HEK293 (cell line): ENCODE results near the gene TBC1D17.

Source experiments
- GLIS2 ChIP-seq: fragments of 450-650 bp; formaldehyde crosslinking; IDR thresholded peaks from 2 replicates; pipeline ENCODE4 v1.5.1; 2016; ENCODE audit warnings: missing biosample characterization, missing genetic modification characterization
- KLF7 ChIP-seq: fragments of 450-650 bp; formaldehyde crosslinking; IDR thresholded peaks from 2 replicates; pipeline ENCODE4 v1.5.1; 2016; ENCODE audit warnings: missing biosample characterization, missing genetic modification characterization, borderline replicate concordance
- MZF1 ChIP-seq: fragments of 450-650 bp; formaldehyde crosslinking; IDR thresholded peaks from 2 replicates; pipeline ENCODE4 v1.5.1; 2017; ENCODE audit warnings: missing biosample characterization, missing genetic modification characterization, borderline replicate concordance
- OVOL3 ChIP-seq: fragments of 450-650 bp; formaldehyde crosslinking; IDR thresholded peaks from 2 replicates; pipeline ENCODE4 v1.5.1; 2016; ENCODE audit warnings: missing biosample characterization, missing genetic modification characterization
- ZBTB49 ChIP-seq: fragments of 450-650 bp; formaldehyde crosslinking; IDR thresholded peaks from 2 replicates; pipeline ENCODE4 v1.5.1; 2016; ENCODE audit warnings: missing biosample characterization, missing genetic modification characterization, low read depth
- ZFP3 ChIP-seq: fragments of 450-650 bp; formaldehyde crosslinking; IDR thresholded peaks from 2 replicates; pipeline ENCODE4 v1.5.1; 2016; ENCODE audit warnings: low read depth, missing biosample characterization, missing genetic modification characterization
- ZNF155 ChIP-seq: fragments of 450-650 bp; formaldehyde crosslinking; IDR thresholded peaks from 2 replicates; pipeline ENCODE4 v1.5.1; 2016; ENCODE audit warnings: missing biosample characterization, missing genetic modification characterization
- ZNF2 ChIP-seq: fragments of 450-650 bp; formaldehyde crosslinking; IDR thresholded peaks from 2 replicates; pipeline ENCODE4 v1.5.1; 2016; ENCODE audit warnings: missing biosample characterization, missing genetic modification characterization
- ZNF211 ChIP-seq: fragments of 450-650 bp; formaldehyde crosslinking; IDR thresholded peaks from 2 replicates; pipeline ENCODE4 v1.5.1; 2016; ENCODE audit warnings: low read depth, missing biosample characterization, missing genetic modification characterization
- ZNF214 ChIP-seq: fragments of 450-650 bp; formaldehyde crosslinking; IDR thresholded peaks from 2 replicates; pipeline ENCODE4 v1.5.1; 2017; ENCODE audit warnings: missing biosample characterization, mild to moderate bottlenecking, missing genetic modification characterization, borderline replicate concordance
- ZNF221 ChIP-seq: fragments of 450-650 bp; formaldehyde crosslinking; IDR thresholded peaks from 2 replicates; pipeline ENCODE4 v1.5.1; 2017; ENCODE audit warnings: missing biosample characterization, missing genetic modification characterization, borderline replicate concordance
- ZNF354C ChIP-seq: fragments of 450-650 bp; formaldehyde crosslinking; IDR thresholded peaks from 2 replicates; pipeline ENCODE4 v1.5.1; 2016; ENCODE audit warnings: missing biosample characterization, missing genetic modification characterization, low read depth, borderline replicate concordance
- ZNF398 ChIP-seq: fragments of 450-650 bp; formaldehyde crosslinking; IDR thresholded peaks from 2 replicates; pipeline ENCODE4 v1.5.1; 2017; ENCODE audit warnings: missing biosample characterization, missing genetic modification characterization
- ZNF404 ChIP-seq: fragments of 450-650 bp; formaldehyde crosslinking; IDR thresholded peaks from 2 replicates; pipeline ENCODE4 v1.5.1; 2017; ENCODE audit warnings: missing biosample characterization, missing genetic modification characterization
- ZNF521 ChIP-seq: fragments of 450-650 bp; formaldehyde crosslinking; IDR thresholded peaks from 2 replicates; pipeline ENCODE4 v1.5.1; 2017; ENCODE audit warnings: missing biosample characterization, mild to moderate bottlenecking, missing genetic modification characterization
- ZNF555 ChIP-seq: fragments of 450-650 bp; formaldehyde crosslinking; conservative IDR thresholded peaks from 2 replicates; pipeline ENCODE4 v1.5.1; 2017; ENCODE audit warnings: missing biosample characterization, mild to moderate bottlenecking, missing genetic modification characterization, inconsistent platforms
- ZNF580 ChIP-seq: fragments of 450-650 bp; formaldehyde crosslinking; IDR thresholded peaks from 2 replicates; pipeline ENCODE4 v1.5.1; 2016; ENCODE audit warnings: missing biosample characterization, missing genetic modification characterization
- ZNF654 ChIP-seq: fragments of 450-650 bp; formaldehyde crosslinking; IDR thresholded peaks from 2 replicates; pipeline ENCODE4 v1.5.1; 2016; ENCODE audit warnings: low read depth, missing biosample characterization, missing genetic modification characterization
- ZNF664 ChIP-seq: fragments of 450-650 bp; formaldehyde crosslinking; IDR thresholded peaks from 2 replicates; pipeline ENCODE4 v1.5.1; 2016; ENCODE audit warnings: missing biosample characterization, missing genetic modification characterization
- ZNF670 ChIP-seq: fragments of 450-650 bp; formaldehyde crosslinking; IDR thresholded peaks from 2 replicates; pipeline ENCODE4 v1.5.1; 2016; ENCODE audit warnings: missing biosample characterization, missing genetic modification characterization, low read depth
- ZNF747 ChIP-seq: fragments of 450-650 bp; formaldehyde crosslinking; IDR thresholded peaks from 2 replicates; pipeline ENCODE4 v1.5.1; 2016; ENCODE audit warnings: missing biosample characterization, missing genetic modification characterization
- ZNF843 ChIP-seq: fragments of 450-650 bp; formaldehyde crosslinking; IDR thresholded peaks from 2 replicates; pipeline ENCODE4 v1.5.1; 2016; ENCODE audit warnings: missing biosample characterization, missing genetic modification characterization
- ZXDB ChIP-seq: fragments of 450-650 bp; formaldehyde crosslinking; IDR thresholded peaks from 2 replicates; pipeline ENCODE4 v1.5.1; 2016; ENCODE audit warnings: missing biosample characterization, missing genetic modification characterization
- TF ChIP-seq, protein P1 (sequence below): fragments of 450-650 bp; formaldehyde crosslinking; IDR thresholded peaks from 2 replicates; pipeline ENCODE4 v1.5.1; 2016; ENCODE audit warnings: missing biosample characterization, missing genetic modification characterization
- TF ChIP-seq, protein P2 (sequence below): fragments of 450-650 bp; formaldehyde crosslinking; IDR thresholded peaks from 2 replicates; pipeline ENCODE4 v1.5.1; 2016; ENCODE audit warnings: missing biosample characterization, missing genetic modification characterization
- TF ChIP-seq, protein P3 (sequence below): fragments of 450-650 bp; formaldehyde crosslinking; IDR thresholded peaks from 2 replicates; pipeline ENCODE4 v1.5.1; 2017; ENCODE audit warnings: missing biosample characterization, mild to moderate bottlenecking, missing genetic modification characterization, moderate library complexity
- TF ChIP-seq, protein P4 (sequence below): fragments of 450-650 bp; formaldehyde crosslinking; IDR thresholded peaks from 2 replicates; pipeline ENCODE4 v1.5.1; 2016; ENCODE audit warnings: missing biosample characterization, missing genetic modification characterization

Gene TBC1D17

DNA sequence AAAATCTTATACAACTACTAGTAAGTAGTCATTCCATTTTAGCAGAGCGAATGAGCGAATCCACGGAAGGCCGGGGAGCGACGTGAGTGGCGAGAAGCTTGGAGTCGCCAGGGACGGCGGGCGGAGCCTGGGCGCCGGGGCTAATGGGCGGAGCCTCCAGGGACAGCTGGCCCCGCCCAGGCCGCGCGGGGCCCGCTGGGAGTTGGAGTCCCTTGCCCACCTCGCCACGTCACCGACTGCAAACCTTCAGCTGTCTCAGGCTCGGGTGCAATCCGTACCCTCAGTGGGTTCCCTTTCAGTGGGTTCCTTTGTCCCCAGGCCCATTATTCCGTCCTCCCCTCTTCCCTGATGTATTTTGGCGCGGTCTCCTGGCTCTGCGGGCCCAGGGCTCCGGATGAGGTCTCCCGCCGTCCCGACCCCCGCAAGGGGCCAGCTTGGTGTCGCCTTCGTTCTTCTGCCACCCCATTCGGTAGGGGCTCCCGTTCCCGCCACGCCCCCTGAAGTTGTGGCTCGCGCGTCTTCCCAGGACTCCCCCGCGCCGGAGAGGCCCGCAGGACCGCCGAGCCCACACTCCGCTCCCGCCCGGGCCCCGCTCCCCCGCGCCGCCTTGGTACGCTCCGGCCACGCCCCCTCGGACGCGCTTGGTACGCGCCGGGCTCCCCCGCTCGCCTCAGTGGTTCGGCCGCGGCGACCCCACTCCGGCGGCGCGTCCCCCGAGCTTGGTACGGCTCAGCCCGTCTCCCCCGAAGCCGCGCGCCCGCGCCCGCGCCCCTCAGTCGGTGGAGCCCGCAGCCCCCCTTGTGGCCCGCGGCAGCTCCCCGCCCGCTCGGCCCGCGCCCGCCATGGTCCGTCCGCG is 26.8 kb upstream of the TBC1D17 start, which contains the start of gene PTOV1 (continued):
- TF ChIP-seq, protein P1, sequence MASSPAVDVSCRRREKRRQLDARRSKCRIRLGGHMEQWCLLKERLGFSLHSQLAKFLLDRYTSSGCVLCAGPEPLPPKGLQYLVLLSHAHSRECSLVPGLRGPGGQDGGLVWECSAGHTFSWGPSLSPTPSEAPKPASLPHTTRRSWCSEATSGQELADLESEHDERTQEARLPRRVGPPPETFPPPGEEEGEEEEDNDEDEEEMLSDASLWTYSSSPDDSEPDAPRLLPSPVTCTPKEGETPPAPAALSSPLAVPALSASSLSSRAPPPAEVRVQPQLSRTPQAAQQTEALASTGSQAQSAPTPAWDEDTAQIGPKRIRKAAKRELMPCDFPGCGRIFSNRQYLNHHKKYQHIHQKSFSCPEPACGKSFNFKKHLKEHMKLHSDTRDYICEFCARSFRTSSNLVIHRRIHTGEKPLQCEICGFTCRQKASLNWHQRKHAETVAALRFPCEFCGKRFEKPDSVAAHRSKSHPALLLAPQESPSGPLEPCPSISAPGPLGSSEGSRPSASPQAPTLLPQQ (tag by site-specific recombination) = peak; percentile 93
- TF ChIP-seq ZNF555 (tag by site-specific recombination) (no peak), ZNF843 (tag by site-specific recombination) (peak; percentile 65), ZNF521 (tag by site-specific recombination) (no peak), ZNF214 (tag by site-specific recombination) (no peak), ZNF664 (tag by site-specific recombination) (no peak), ZFP3 (no peak), ZXDB (tag by site-specific recombination) (peak; percentile 98), ZNF398 (tag by site-specific recombination) (peak; percentile 97), GLIS2 (tag by site-specific recombination) (peak; percentile 97), ZNF404 (tag by site-specific recombination) (no peak), OVOL3 (tag by site-specific recombination) (no peak), ZNF211 (0 out of 2 replicates have a peak, but pooled peaks have one; percentile 15), KLF7 (tag by site-specific recombination) (no peak; the same call in 1 of the 2 replicates), ZNF670 (tag by site-specific recombination) (no peak), ZNF354C (tag by site-specific recombination) (no peak), ZNF221 (tag by site-specific recombination) (0 out of 2 replicates have a peak, but pooled peaks have one; percentile 22), ZNF747 (tag by site-specific recombination) (no peak), ZNF580 (tag by site-specific recombination) (peak; percentile 86), ZNF2 (tag by site-specific recombination) (peak; percentile 86), ZNF155 (tag by site-specific recombination) (no peak), ZBTB49 (no peak), ZNF654 (tag by site-specific recombination) (no peak), MZF1 (tag by site-specific recombination) (peak; percentile 63; the same call in 1 of the 2 replicates)
- TF ChIP-seq, protein P2, sequence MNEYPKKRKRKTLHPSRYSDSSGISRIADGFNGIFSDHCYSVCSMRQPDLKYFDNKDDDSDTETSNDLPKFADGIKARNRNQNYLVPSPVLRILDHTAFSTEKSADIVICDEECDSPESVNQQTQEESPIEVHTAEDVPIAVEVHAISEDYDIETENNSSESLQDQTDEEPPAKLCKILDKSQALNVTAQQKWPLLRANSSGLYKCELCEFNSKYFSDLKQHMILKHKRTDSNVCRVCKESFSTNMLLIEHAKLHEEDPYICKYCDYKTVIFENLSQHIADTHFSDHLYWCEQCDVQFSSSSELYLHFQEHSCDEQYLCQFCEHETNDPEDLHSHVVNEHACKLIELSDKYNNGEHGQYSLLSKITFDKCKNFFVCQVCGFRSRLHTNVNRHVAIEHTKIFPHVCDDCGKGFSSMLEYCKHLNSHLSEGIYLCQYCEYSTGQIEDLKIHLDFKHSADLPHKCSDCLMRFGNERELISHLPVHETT (tag by site-specific recombination) = peak; percentile 52; the same call in 1 of the 2 replicates
- TF ChIP-seq, protein P3, sequence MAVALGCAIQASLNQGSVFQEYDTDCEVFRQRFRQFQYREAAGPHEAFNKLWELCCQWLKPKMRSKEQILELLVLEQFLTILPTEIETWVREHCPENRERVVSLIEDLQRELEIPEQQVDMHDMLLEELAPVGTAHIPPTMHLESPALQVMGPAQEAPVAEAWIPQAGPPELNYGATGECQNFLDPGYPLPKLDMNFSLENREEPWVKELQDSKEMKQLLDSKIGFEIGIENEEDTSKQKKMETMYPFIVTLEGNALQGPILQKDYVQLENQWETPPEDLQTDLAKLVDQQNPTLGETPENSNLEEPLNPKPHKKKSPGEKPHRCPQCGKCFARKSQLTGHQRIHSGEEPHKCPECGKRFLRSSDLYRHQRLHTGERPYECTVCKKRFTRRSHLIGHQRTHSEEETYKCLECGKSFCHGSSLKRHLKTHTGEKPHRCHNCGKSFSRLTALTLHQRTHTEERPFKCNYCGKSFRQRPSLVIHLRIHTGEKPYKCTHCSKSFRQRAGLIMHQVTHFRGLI = peak; percentile 70
- TF ChIP-seq, protein P4, sequence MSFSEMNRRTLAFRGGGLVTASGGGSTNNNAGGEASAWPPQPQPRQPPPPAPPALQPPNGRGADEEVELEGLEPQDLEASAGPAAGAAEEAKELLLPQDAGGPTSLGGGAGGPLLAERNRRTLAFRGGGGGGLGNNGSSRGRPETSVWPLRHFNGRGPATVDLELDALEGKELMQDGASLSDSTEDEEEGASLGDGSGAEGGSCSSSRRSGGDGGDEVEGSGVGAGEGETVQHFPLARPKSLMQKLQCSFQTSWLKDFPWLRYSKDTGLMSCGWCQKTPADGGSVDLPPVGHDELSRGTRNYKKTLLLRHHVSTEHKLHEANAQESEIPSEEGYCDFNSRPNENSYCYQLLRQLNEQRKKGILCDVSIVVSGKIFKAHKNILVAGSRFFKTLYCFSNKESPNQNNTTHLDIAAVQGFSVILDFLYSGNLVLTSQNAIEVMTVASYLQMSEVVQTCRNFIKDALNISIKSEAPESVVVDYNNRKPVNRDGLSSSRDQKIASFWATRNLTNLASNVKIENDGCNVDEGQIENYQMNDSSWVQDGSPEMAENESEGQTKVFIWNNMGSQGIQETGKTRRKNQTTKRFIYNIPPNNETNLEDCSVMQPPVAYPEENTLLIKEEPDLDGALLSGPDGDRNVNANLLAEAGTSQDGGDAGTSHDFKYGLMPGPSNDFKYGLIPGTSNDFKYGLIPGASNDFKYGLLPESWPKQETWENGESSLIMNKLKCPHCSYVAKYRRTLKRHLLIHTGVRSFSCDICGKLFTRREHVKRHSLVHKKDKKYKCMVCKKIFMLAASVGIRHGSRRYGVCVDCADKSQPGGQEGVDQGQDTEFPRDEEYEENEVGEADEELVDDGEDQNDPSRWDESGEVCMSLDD (tag by site-specific recombination) = peak; percentile 100
